K562 (cell line): ENCODE results near the gene AARS1. TPM values are rescaled to one million over a fixed set of nuclear protein-coding genes. Genes with fewer than 3 reads are reported as not detected.

Experiments used
- BHLHE40 ChIP-seq: IDR thresholded peaks from 2 replicates; pipeline ENCODE4 v1.6.1; 2011; ENCODE audit warnings: low read length, improper control_type of control experiment
- CAMTA2 ChIP-seq: fragments of 250-450 bp; sonication (Bioruptor Pico); conservative IDR thresholded peaks from 2 replicates; pipeline ENCODE4 v1.5.1; 2022
- DLX4 ChIP-seq: fragments of 250-450 bp; sonication (Bioruptor Pico); IDR thresholded peaks from 2 replicates; pipeline ENCODE4 v1.6.1; 2021; ENCODE audit warnings: mild to moderate bottlenecking
- ESRRB ChIP-seq: fragments of 250-450 bp; sonication (Bioruptor Pico); IDR thresholded peaks from 2 replicates; pipeline ENCODE4 v1.5.0; 2020; ENCODE audit warnings: mild to moderate bottlenecking, moderate library complexity, borderline replicate concordance
- FOXA1 ChIP-seq: fragments of 450-650 bp; IDR thresholded peaks from 2 replicates; pipeline ENCODE4 v1.6.1; 2016; ENCODE audit warnings: mild to moderate bottlenecking, borderline replicate concordance
- FOXP4 ChIP-seq: sonication (generic); formaldehyde crosslinking; IDR thresholded peaks from 2 replicates; pipeline ENCODE4 v1.8.0; 2022; ENCODE audit warnings: mild to moderate bottlenecking, missing genetic modification reagents, borderline replicate concordance
- HDAC3 ChIP-seq: fragments of 450-650 bp; IDR thresholded peaks from 2 replicates; pipeline ENCODE4 v1.6.1; 2018; ENCODE audit warnings: borderline replicate concordance, mild to moderate bottlenecking, moderate library complexity; ENCODE audit not compliant: partially characterized antibody
- HNRNPLL ChIP-seq: fragments of 200-400 bp; formaldehyde crosslinking; IDR thresholded peaks from 2 replicates; pipeline ENCODE4 v1.6.1; 2017; ENCODE audit warnings: low read length, low read depth, mild to moderate bottlenecking; ENCODE audit not compliant: poor library complexity, severe bottlenecking
- MCM5 ChIP-seq: fragments of 450-650 bp; IDR thresholded peaks from 2 replicates; pipeline ENCODE4 v1.6.1; 2016; ENCODE audit warnings: low read depth
- NFIX ChIP-seq: fragments of 250-450 bp; sonication (Bioruptor Pico); IDR thresholded peaks from 2 replicates; pipeline ENCODE4 v1.4.0; 2020; ENCODE audit warnings: low read depth, mild to moderate bottlenecking, moderate library complexity
- NFRKB ChIP-seq: fragments of 450-650 bp; IDR thresholded peaks from 2 replicates; pipeline ENCODE4 v1.6.1; 2016; ENCODE audit warnings: low read depth
- PYGO2 ChIP-seq: fragments of 450-650 bp; IDR thresholded peaks from 2 replicates; pipeline ENCODE4 v1.6.1; 2016; ENCODE audit warnings: mild to moderate bottlenecking, missing genetic modification characterization, moderate library complexity, missing compliant biosample characterization
- SIN3B ChIP-seq: fragments of 450-650 bp; IDR thresholded peaks from 2 replicates; pipeline ENCODE4 v1.6.1; 2017; ENCODE audit warnings: low read depth, mild to moderate bottlenecking, moderate library complexity
- STAT5B ChIP-seq: fragments of 250-450 bp; sonication (Bioruptor Pico); IDR thresholded peaks from 2 replicates; pipeline ENCODE4 v1.8.0; 2021; ENCODE audit warnings: mild to moderate bottlenecking, inconsistent platforms
- SUPT5H ChIP-seq: fragments of 450-650 bp; IDR thresholded peaks from 2 replicates; pipeline ENCODE4 v1.6.1; 2016
- TEAD1 ChIP-seq, 2 experiments: fragments of 450-650 bp in 1 of 2; sonication (generic) in 1 of 2; formaldehyde crosslinking; IDR thresholded peaks; 2 replicates each; pipeline versions ENCODE4 v1.4.0 to v1.8.0; 2020 to 2022; ENCODE audit warnings: mild to moderate bottlenecking in 2 of 2, missing genetic modification reagents in 1 of 2
- TOE1 ChIP-seq, 2 experiments: fragments of 450-650 bp in 1 of 2; sonication (generic) in 1 of 2; formaldehyde crosslinking in 1 of 2; IDR thresholded peaks; 2 replicates each; pipeline versions ENCODE4 v1.7.1 to v1.8.0; 2016 to 2022; ENCODE audit warnings: borderline replicate concordance in 2 of 2, mild to moderate bottlenecking in 2 of 2, antibody characterized with exemption in 1 of 2, inconsistent platforms in 1 of 2, low read depth in 1 of 2, missing genetic modification reagents in 1 of 2, moderate library complexity in 1 of 2
- ZBTB7A ChIP-seq: IDR thresholded peaks from 2 replicates; pipeline ENCODE4 v1.6.1; 2011; ENCODE audit warnings: low read depth, mild to moderate bottlenecking, low read length, moderate library complexity, borderline replicate concordance; ENCODE audit not compliant: control insufficient read depth
- ZNF282 ChIP-seq: sonication (generic); formaldehyde crosslinking; IDR thresholded peaks from 2 replicates; pipeline ENCODE4 v1.8.1; 2023; ENCODE audit warnings: missing genetic modification reagents
- ZNF311 ChIP-seq: fragments of 250-450 bp; sonication (Bioruptor Pico); IDR thresholded peaks from 2 replicates; pipeline ENCODE4 v1.4.0; 2020; ENCODE audit warnings: mild to moderate bottlenecking, moderate library complexity
- ZNF395 ChIP-seq: fragments of 200-800 bp; sonication (Bioruptor generic); IDR thresholded peaks from 2 replicates; pipeline ENCODE4 v1.6.1; 2017; ENCODE audit warnings: missing genetic modification characterization, missing compliant biosample characterization
- ZNF512 ChIP-seq: IDR thresholded peaks from 2 replicates; pipeline ENCODE4 v1.6.1; 2016; ENCODE audit warnings: missing genetic modification characterization, missing compliant biosample characterization
- ZNF785 ChIP-seq: fragments of 250-450 bp; sonication (Bioruptor Pico); IDR thresholded peaks from 2 replicates; pipeline ENCODE4 v1.4.0; 2020; ENCODE audit warnings: mild to moderate bottlenecking
- polyA plus RNA-seq, 8 experiments: library from polyadenylated mRNA; depleted of rRNA in 4 of 8; stranded (reverse) in 5 of 8; unstranded in 3 of 8; fragments of >200 nt; fragmentation: Nextera tagmentation in 2 of 8; fragmentation: Illumina TruSeq in 1 of 8; extraction: Ambion mirVana in 2 of 8; extraction: Trizol in 1 of 8; gene quantifications; 2 replicates each; pipeline versions ENCODE4 v1.2.1 to v1.2.3, GENCODE V29; 2011 to 2014; ENCODE audit warnings: inconsistent platforms in 1 of 8, missing spikeins in 1 of 8
- total RNA-seq, 7 experiments: library from RNA; depleted of rRNA in 6 of 7; stranded (reverse); fragments of >200 nt in 6 of 7; fragmentation: Illumina TruSeq in 2 of 7; extraction: Trizol in 2 of 7; gene quantifications; 2 replicates each; pipeline versions ENCODE4 v1.2.1 to v1.2.3, GENCODE V29; 2011 to 2021; ENCODE audit warnings: low replicate concordance in 1 of 7

AARS1 gene
- total and polyA plus RNA-seq, 9 of the 15 experiments (the other 6 are each of a cell fraction or from before 2014, with no cell fraction given), result 50.1 to 235 (median 174) TPM

- no peak for TF ChIP-seq ZNF512
- TF ChIP-seq FOXP4 (CRISPR knock-in tag), result no peak; the same call in 1 of the 2 replicates
- no peak for TF ChIP-seq MCM5
- TF ChIP-seq SUPT5H, result peak; percentile 97
- TF ChIP-seq ZNF282 (CRISPR knock-in tag), result no peak
- TF ChIP-seq STAT5B (CRISPR knock-in tag), result no peak
- no peak for TF ChIP-seq ESRRB (CRISPR knock-in tag)
- TF ChIP-seq ZNF395 (CRISPR knock-in tag), result no peak
- no peak for TF ChIP-seq CAMTA2
- no peak for TF ChIP-seq ZNF785 (CRISPR knock-in tag)
- peak; percentile 77 to 83; a peak in 3 of 4 replicates for TF ChIP-seq TEAD1 (CRISPR knock-in tag; IDR thresholded peaks at IDR 0.05)
- TF ChIP-seq DLX4 (CRISPR knock-in tag), result no peak
- TF ChIP-seq NFIX (CRISPR knock-in tag), result no peak
- no peak for TF ChIP-seq PYGO2 (tag)
- TF ChIP-seq TOE1 (IDR thresholded peaks at IDR 0.05; ENCODE audit: borderline replicate concordance), result peak; percentile 80; the same call in 1 of the 2 replicates
- 0 out of 2 replicates have a peak, but pooled peaks have one; percentile 38 for TF ChIP-seq TOE1 (CRISPR knock-in tag; IDR thresholded peaks at IDR 0.05; ENCODE audit: borderline replicate concordance, low read depth)
- no peak for TF ChIP-seq ZBTB7A
- peak; percentile 62 for TF ChIP-seq NFRKB
- TF ChIP-seq BHLHE40, result peak; percentile 54
- TF ChIP-seq SIN3B, result peak; percentile 62
- peak; percentile 85 for TF ChIP-seq HNRNPLL
- no peak for TF ChIP-seq HDAC3
- no peak for TF ChIP-seq FOXA1
- no peak for TF ChIP-seq ZNF311 (CRISPR knock-in tag)
Observed at GRCh38 chr16:70251629-70252354, 37.5 kb downstream of the AARS1 start, which contains the start of gene EXOSC6 (continued).
